Breast epithelium (tissue), 3 donors: ENCODE measurements around the gene NPY4R2.
"Not testable (repeated sequence)": the region's sequence is repeated elsewhere in the genome, so short reads cannot be mapped to it uniquely, and the experiment has no call there.

Source experiments
- CTCF ChIP-seq, 3 donors: fragments of 450-650 bp; IDR thresholded peaks; one replicate each; pipeline ENCODE4 v1.5.1; 2016 to 2017; ENCODE audit warnings: antibody characterized with exemption in 3 of 3, mild to moderate bottlenecking in 3 of 3, moderate library complexity in 3 of 3
- POLR2A ChIP-seq: fragments of 450-650 bp; IDR thresholded peaks from one replicate; pipeline ENCODE4 v1.6.1; 2016; ENCODE audit warnings: antibody characterized with exemption, mild to moderate bottlenecking, moderate library complexity
- POLR2AphosphoS5 ChIP-seq, 3 donors: sonication (generic); formaldehyde crosslinking; IDR thresholded peaks; one replicate each; pipeline ENCODE4 v1.6.1; 2017; ENCODE audit warnings: antibody characterized with exemption in 3 of 3

- not testable (repeated sequence) for TF ChIP-seq CTCF (IDR thresholded peaks at IDR 0.05); POLR2A; POLR2AphosphoS5 (IDR thresholded peaks at IDR 0.05)
Measured at GRCh38 chr10:47922503-47922902, 4.0 kb downstream of the NPY4R2 start.
